Measurements from ENCODE around the gene MAN1B1. TPM values are rescaled to one million over a fixed set of nuclear protein-coding genes. Genes with fewer than 3 reads are reported as not detected.

The MAN1B1 gene
- 31.7 and 47.8 TPM in 2 replicates for polyA plus RNA-seq (2011; rRNA removed)
- 35.0 and 41.6 TPM in 2 replicates for polyA plus RNA-seq (2012; cell fraction: cytosol; rRNA removed)
- polyA plus RNA-seq (2012; cell fraction: nucleus; rRNA removed) = 141 and 165 TPM in 2 replicates
- polyA plus RNA-seq (2017; fragmentation: RNase III; extraction: RNeasy Plus Mini Kit Qiagen cat#74134 plus additional on column Dnase treatment) = 45.1 to 48.6 TPM (median 47.0 TPM) in 3 replicates
- polyA minus RNA-seq (2011; rRNA and poly(A)+ RNA removed) = 45.1 and 48.4 TPM in 2 replicates

GRCh38 chr9:137086531-137087408 lies at the start of gene MAN1B1:
MAN1B1 (plus strand) TSS chr9:137086985; CDS start chr9:137087000, 15 bp downstream.
- Histone ChIP-seq H3K4me1 (peaks cover 41% of the 10 kb centered on the region), H3K4me3 (peak within 1 kb of the TSS; percentile 88), H3K27ac (peak within 1 kb of the TSS; percentile 95 to 100), H3K4me2 (peak within 1 kb of the TSS; percentile 99), H3K9me3 (no peaks in the 10 kb centered on the region)
- FAIRE-seq = peak; percentile 77
- 2% methylated on average over 7 of the region's 101 CpGs for WGBS (ENCODE audit: missing lambda C conversion rate)
- peak; percentile 94 to 100 for DNase-seq (ENCODE audit: low read depth in 1 of 2, low spot score in 1 of 2)
- CTCF ChIA-PET = interaction anchor here (0.8 to 24.0 kb wide), 18 partner anchors 10 to 298 kb away, joined by 3 to 321 read pairs (median 6); partner anchors contain the start of genes FUT7, NPDC1, RNF224 and SAPCD2
- ATAC-seq = peak; percentile 79 to 89
- TF ChIP-seq JUN (IDR thresholded peaks at IDR 0.05) (peak; percentile 73 to 89; a peak in 3 of 5 replicates), USF2 (IDR thresholded peaks at IDR 0.05) (peak; percentile 91), BCL3 (IDR thresholded peaks at IDR 0.05) (0 out of 3 replicates have a peak, but pooled peaks have one; percentile 36), TP53 (CRISPR knock-in tag; IDR thresholded peaks at IDR 0.05) (no peak), POLR2A (IDR thresholded peaks at IDR 0.05; ENCODE audit: low read length) (peak; percentile 89), PHF8 (IDR thresholded peaks at IDR 0.05; ENCODE audit: borderline replicate concordance, low read depth) (peak; percentile 44; the same call in 1 of the 2 replicates), MYC (IDR thresholded peaks at IDR 0.05; ENCODE audit: borderline replicate concordance, low read length) (peak; percentile 98), JUNB (IDR thresholded peaks at IDR 0.05) (no peak), MAX (IDR thresholded peaks at IDR 0.05) (peak; percentile 96), EHF (CRISPR knock-in tag; IDR thresholded peaks at IDR 0.05) (no peak), E2F6 (IDR thresholded peaks at IDR 0.05; ENCODE audit: borderline replicate concordance, low read depth) (peak; percentile 67)
- POLR2A ChIA-PET = interaction anchor here (0.6 to 2.5 kb wide), 20 partner anchors 9 to 156 kb away, joined by 3 to 19 read pairs (median 4); partner anchors contain the start of genes DPP7, NPDC1, PAXX and SAPCD2

GRCh38 chr9:137037035-137037434 lies 49.8 kb upstream of the MAN1B1 start:
- Histone ChIP-seq H3K4me1 (peaks cover 15% of the 10 kb centered on the region), H3K27ac (no peak overlapping the region), H3K4me3 (no peak overlapping the region), H3K9me3 (no peaks in the 10 kb centered on the region), H3K4me2 (no peak overlapping the region)
- CTCF ChIA-PET = interaction anchor here (0.6 to 20.4 kb wide), 11 partner anchors 10 to 231 kb away, joined by 3 to 282 read pairs (median 25); partner anchors contain the start of genes ABCA2, AJM1, C8G and FBXW5
- FAIRE-seq (no peak), ATAC-seq (no peak), DNase-seq (ENCODE audit: low read depth in 1 of 2, low spot score in 1 of 2) (no peak)
- 89% methylated on average over 10 of the region's 13 CpGs for WGBS (ENCODE audit: missing lambda C conversion rate)
- POLR2A ChIA-PET = no interaction called here
- TF ChIP-seq HDAC2 (IDR thresholded peaks at IDR 0.05) = no peak

GRCh38 chr9:137037483-137037882 lies 49.3 kb upstream of the MAN1B1 start:
- H3K27ac ChIP-seq = no peak overlapping the region
- no peak overlapping the region for H3K4me3 ChIP-seq
- ChIA-PET POLR2A (no interaction called here), CTCF (interaction anchor here (0.6 to 20.4 kb wide), 12 partner anchors 9 to 250 kb away, joined by 3 to 282 read pairs (median 4); partner anchors contain the start of genes ABCA2, AJM1, C8G and FBXW5)
- no peak overlapping the region for H3K4me2 ChIP-seq
- 85% methylated on average over 10 of the region's 10 CpGs for WGBS (ENCODE audit: missing lambda C conversion rate)
- ATAC-seq (no peak), DNase-seq (ENCODE audit: low read depth in 1 of 2, low spot score in 1 of 2) (no peak), FAIRE-seq (no peak)
- peaks cover 15% of the 10 kb centered on the region for H3K4me1 ChIP-seq
- H3K9me3 ChIP-seq = no peaks in the 10 kb centered on the region
- TF ChIP-seq MAFK (IDR thresholded peaks at IDR 0.05; ENCODE audit: partially characterized antibody) (no peak), NFE2L2 (conservative IDR thresholded peaks at IDR 0.05; ENCODE audit: low read length) (no peak), EHMT2 (IDR thresholded peaks at IDR 0.05; ENCODE audit: low read depth) (no peak), FOSB (CRISPR knock-in tag; IDR thresholded peaks at IDR 0.05) (no peak), TFCP2L1 (CRISPR knock-in tag; IDR thresholded peaks at IDR 0.05) (no peak), KDM5A (IDR thresholded peaks at IDR 0.05) (no peak), RCOR1 (IDR thresholded peaks at IDR 0.05; ENCODE audit: low read depth, low read length) (no peak), CBX2 (IDR thresholded peaks at IDR 0.05; ENCODE audit: borderline replicate concordance, low read depth) (no peak), PHF8 (IDR thresholded peaks at IDR 0.05; ENCODE audit: borderline replicate concordance, low read depth) (no peak), POLR2A (IDR thresholded peaks at IDR 0.05; ENCODE audit: low read length) (no peak), ZFP36 (IDR thresholded peaks at IDR 0.05; ENCODE audit: borderline replicate concordance, partially characterized antibody) (no peak), E2F6 (IDR thresholded peaks at IDR 0.05; ENCODE audit: borderline replicate concordance, low read depth) (no peak), CTCF (IDR thresholded peaks at IDR 0.05) (no peak), HOXB5 (CRISPR knock-in tag; IDR thresholded peaks at IDR 0.05) (no peak), HOXB13 (CRISPR knock-in tag; IDR thresholded peaks at IDR 0.05; ENCODE audit: low read depth) (no peak), MAZ (IDR thresholded peaks at IDR 0.05; ENCODE audit: borderline replicate concordance, low read depth, low read length) (no peak), KDM1A (IDR thresholded peaks at IDR 0.05; ENCODE audit: low read depth) (no peak)
